Measurements from ENCODE around the gene LHX3. TPM values are rescaled to one million over a fixed set of nuclear protein-coding genes. Genes with fewer than 3 reads are reported as not detected.

Gene LHX3
- total and polyA plus RNA-seq, 2 donors (not counting 1 experiment from before 2014, with no cell fraction given): not detected

- Histone ChIP-seq H3K9me3 (ENCODE audit: control insufficient read depth, insufficient read depth, low read depth, low read length) (no peaks in the 10 kb centered on the region), H2AFZ (ENCODE audit: low read length) (no peak overlapping the region), H3K27me3 (ENCODE audit: control insufficient read depth, insufficient read depth, low read length) (peaks cover 25% of the 10 kb centered on the region), H4K20me1 (ENCODE audit: control insufficient read depth, extremely low read depth, insufficient read depth, low read length) (no peaks in the 10 kb centered on the region), H3K4me1 (ENCODE audit: control insufficient read depth, extremely low read depth, insufficient read depth, low read length) (no peaks in the 10 kb centered on the region), H3K4me2 (ENCODE audit: extremely low read depth, insufficient read depth, low read length) (no peak overlapping the region), H3K36me3 (ENCODE audit: control insufficient read depth, insufficient read depth, low read length) (no peaks in the 10 kb centered on the region), H3K9ac (ENCODE audit: insufficient read depth, low read length) (no peak overlapping the region), H3K79me2 (ENCODE audit: control insufficient read depth, insufficient read depth, low read length) (no peaks in the 10 kb centered on the region), H3K4me3 (replicated peaks in 1 of 4; ENCODE audit: control extremely low read depth in 1 of 4, insufficient read depth in 1 of 4, low read depth in 3 of 4, low read length in 4 of 4) (no peak overlapping the region), H3K27ac (ENCODE audit: insufficient read depth, low read length) (no peak overlapping the region)
- no peak for TF ChIP-seq EZH2 (IDR thresholded peaks at IDR 0.05; ENCODE audit: low read length, missing control alignments)
- TF ChIP-seq CTCF (conservative IDR thresholded peaks at IDR 0.05 in 1 of 2, IDR thresholded peaks at IDR 0.05 in 1 of 2; ENCODE audit: low read depth in 1 of 2, low read length in 2 of 2): no peak
- DNase-seq (ENCODE audit: low read depth in 2 of 2): no peak
Measured at GRCh38 chr9:136206602-136207275, 1.8 kb upstream of the LHX3 start.

DNA sequence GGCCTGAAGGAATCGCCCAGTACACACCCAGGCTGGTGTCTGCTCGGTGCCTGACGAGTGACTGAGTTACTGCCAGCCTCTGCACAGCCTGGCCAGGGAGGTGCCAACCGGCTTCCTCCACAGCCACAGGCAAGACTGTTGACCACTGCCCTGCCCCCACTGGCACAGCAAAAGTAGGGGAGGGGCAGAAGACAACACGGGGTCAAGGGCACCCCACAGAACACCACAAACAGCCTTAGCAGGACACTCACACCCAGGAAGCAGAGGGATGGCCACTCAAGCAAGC is 722 bp upstream of the LHX3 start:
- Histone ChIP-seq H3K4me2 (ENCODE audit: extremely low read depth, insufficient read depth, low read length) (no peak overlapping the region), H3K9ac (ENCODE audit: insufficient read depth, low read length) (no peak overlapping the region), H3K79me2 (ENCODE audit: control insufficient read depth, insufficient read depth, low read length) (no peaks in the 10 kb centered on the region), H2AFZ (ENCODE audit: low read length) (no peak overlapping the region), H3K4me3 (replicated peaks in 1 of 4; ENCODE audit: control extremely low read depth in 1 of 4, insufficient read depth in 1 of 4, low read depth in 3 of 4, low read length in 4 of 4) (no peak overlapping the region), H3K27ac (ENCODE audit: insufficient read depth, low read length) (no peak overlapping the region), H3K9me3 (ENCODE audit: control insufficient read depth, insufficient read depth, low read depth, low read length) (no peaks in the 10 kb centered on the region), H3K36me3 (ENCODE audit: control insufficient read depth, insufficient read depth, low read length) (no peaks in the 10 kb centered on the region), H3K27me3 (ENCODE audit: control insufficient read depth, insufficient read depth, low read length) (peaks cover 35% of the 10 kb centered on the region), H4K20me1 (ENCODE audit: control insufficient read depth, extremely low read depth, insufficient read depth, low read length) (no peaks in the 10 kb centered on the region), H3K4me1 (ENCODE audit: control insufficient read depth, extremely low read depth, insufficient read depth, low read length) (no peaks in the 10 kb centered on the region)
- no peak for TF ChIP-seq CTCF (conservative IDR thresholded peaks at IDR 0.05 in 1 of 2, IDR thresholded peaks at IDR 0.05 in 1 of 2; ENCODE audit: low read depth in 1 of 2, low read length in 2 of 2)
- no peak for TF ChIP-seq EZH2 (IDR thresholded peaks at IDR 0.05; ENCODE audit: low read length, missing control alignments)
- no peak for DNase-seq (ENCODE audit: low read depth in 2 of 2)

GRCh38 chr9:136204145-136204805 is 653 bp downstream of the LHX3 start:
- peaks cover 48% of the 10 kb centered on the region for H3K27me3 ChIP-seq (ENCODE audit: control insufficient read depth, insufficient read depth, low read length)

More at GRCh38 chr9:136204145-136204805, 653 bp downstream of the LHX3 start:
- Histone ChIP-seq H3K4me1 (ENCODE audit: control insufficient read depth, extremely low read depth, insufficient read depth, low read length) (no peaks in the 10 kb centered on the region), H3K4me3 (replicated peaks in 1 of 4; ENCODE audit: control extremely low read depth in 1 of 4, insufficient read depth in 1 of 4, low read depth in 3 of 4, low read length in 4 of 4) (no peak overlapping the region), H3K79me2 (ENCODE audit: control insufficient read depth, insufficient read depth, low read length) (no peaks in the 10 kb centered on the region), H3K27ac (ENCODE audit: insufficient read depth, low read length) (no peak overlapping the region), H4K20me1 (ENCODE audit: control insufficient read depth, extremely low read depth, insufficient read depth, low read length) (no peaks in the 10 kb centered on the region), H3K9ac (ENCODE audit: insufficient read depth, low read length) (no peak overlapping the region), H3K36me3 (ENCODE audit: control insufficient read depth, insufficient read depth, low read length) (no peaks in the 10 kb centered on the region), H3K4me2 (ENCODE audit: extremely low read depth, insufficient read depth, low read length) (no peak overlapping the region), H2AFZ (ENCODE audit: low read length) (no peak overlapping the region), H3K9me3 (ENCODE audit: control insufficient read depth, insufficient read depth, low read depth, low read length) (no peaks in the 10 kb centered on the region)
- no peak for DNase-seq (ENCODE audit: low read depth in 2 of 2)
- TF ChIP-seq CTCF (conservative IDR thresholded peaks at IDR 0.05 in 1 of 2, IDR thresholded peaks at IDR 0.05 in 1 of 2; ENCODE audit: low read depth in 1 of 2, low read length in 2 of 2): no peak
- no peak for TF ChIP-seq EZH2 (IDR thresholded peaks at IDR 0.05; ENCODE audit: low read length, missing control alignments)
